GM12878 (cell line): ENCODE data around the gene RBM6. TPM values are rescaled to one million over a fixed set of nuclear protein-coding genes. Genes with fewer than 3 reads are reported as not detected.

Source experiments
- ATAC-seq: fragments of 200-7000 bp; cut with Tn5 transposase; 3 replicates; pipeline ENCODE4 v1.9.1; 2020; ENCODE audit warnings: mild to moderate bottlenecking, moderate library complexity
- BruUV-seq: library from RNA; stranded (reverse); fragments of 400-500 nt; replicated peaks from 2 replicates; lab custom pipeline; 2021; lab: Mats Ljungman, UMichigan
- CTCF ChIA-PET: fragments of 300-600 bp; sonication (Branson Sonifier 250); formaldehyde crosslinking; extraction: SDS; loops from one replicate; lab custom pipeline; 2021; ENCODE audit warnings: inconsistent platforms; lab: Yijun Ruan, JAX
- POLR2A ChIA-PET: fragments of 350-600 bp; formaldehyde crosslinking; extraction: SDS; loops from one replicate; lab custom pipeline; 2021; ENCODE audit warnings: inconsistent platforms; lab: Charles Lee
- RAD21 ChIA-PET: fragments of 300-600 bp; sonication (Branson Sonifier 250); formaldehyde crosslinking; loops from one replicate; lab custom pipeline; 2023; ENCODE audit warnings: antibody characterized with exemption; ENCODE audit not compliant: unreplicated experiment; lab: Charles Lee
- SMC1A ChIA-PET: fragments of 300-600 bp; sonication (Branson Sonifier 250); formaldehyde crosslinking; loops from one replicate; lab custom pipeline; 2023; ENCODE audit not compliant: unreplicated experiment, uncharacterized antibody; lab: Charles Lee
- DNase-seq: peaks from one replicate; pipeline ENCODE4 v3.0.0-alpha.2; 2011; ENCODE audit warnings: low read depth, low spot score
- FAIRE-seq: peaks from 3 replicates; lab custom pipeline; 2011; peaks lifted over from hg19 to GRCh38; lab: Jason Lieb, UNC
- H2AFZ ChIP-seq: 2 replicates; pipeline ENCODE4 v1.6.0; 2011; ENCODE audit warnings: low read depth, low read length, control low read depth; ENCODE audit not compliant: control insufficient read depth
- H3K27ac ChIP-seq: 2 replicates; pipeline ENCODE4 v1.5.1; 2011; ENCODE audit warnings: control low read depth; ENCODE audit not compliant: control insufficient read depth, insufficient read depth
- H3K27me3 ChIP-seq, 2 experiments: replicated peaks in 1 of 2; 2 replicates each; pipeline versions ENCODE4 v1.6.0 to v1.6.1; 2011; ENCODE audit warnings: low read length in 1 of 2; ENCODE audit not compliant: control insufficient read depth in 2 of 2, insufficient read depth in 2 of 2
- H3K36me3 ChIP-seq, 2 experiments: 2 replicates each; pipeline ENCODE4 v1.5.1; 2011; ENCODE audit warnings: low read length in 1 of 2; ENCODE audit not compliant: control insufficient read depth in 2 of 2, insufficient read depth in 2 of 2
- H3K4me1 ChIP-seq: 2 replicates; pipeline ENCODE4 v1.6.1; 2011; ENCODE audit warnings: mild to moderate bottlenecking, low read length, moderate library complexity, mixed read lengths; ENCODE audit not compliant: control insufficient read depth, insufficient read depth
- H3K4me2 ChIP-seq: 2 replicates; pipeline ENCODE4 v1.6.0; 2011; ENCODE audit warnings: control low read depth; ENCODE audit not compliant: control insufficient read depth, insufficient read depth
- H3K4me3 ChIP-seq: fragments of 200-600 bp; sonication (generic); 2 replicates; pipeline ENCODE4 v1.5.1; 2016
- H3K79me2 ChIP-seq: 2 replicates; pipeline ENCODE4 v1.6.0; 2011; ENCODE audit warnings: low read length; ENCODE audit not compliant: control insufficient read depth, insufficient read depth
- H3K9ac ChIP-seq: 2 replicates; pipeline ENCODE4 v1.8.0; 2011; ENCODE audit warnings: low read length, control low read depth, mixed read lengths; ENCODE audit not compliant: control insufficient read depth, insufficient read depth
- H3K9me3 ChIP-seq: replicated peaks from 3 replicates; pipeline ENCODE4 v1.5.1; 2011; ENCODE audit warnings: mild to moderate bottlenecking, low read length; ENCODE audit not compliant: control insufficient read depth, insufficient read depth
- H4K20me1 ChIP-seq: 2 replicates; pipeline ENCODE4 v1.6.0; 2011; ENCODE audit not compliant: control insufficient read depth, insufficient read depth
- CHD2 ChIP-seq: IDR thresholded peaks from 2 replicates; pipeline ENCODE4 v1.6.1; 2011; ENCODE audit warnings: low read depth, low read length, improper control_type of control experiment, borderline replicate concordance
- GABPA ChIP-seq: IDR thresholded peaks from 2 replicates; pipeline ENCODE4 v1.6.1; 2014; ENCODE audit warnings: antibody characterized with exemption, low read depth, mild to moderate bottlenecking, inconsistent platforms
- IKZF1 ChIP-seq: fragments of 450-650 bp; conservative IDR thresholded peaks from 2 replicates; pipeline ENCODE4 v1.6.1; 2017; ENCODE audit warnings: antibody characterized with exemption, mild to moderate bottlenecking
- KLF5 ChIP-seq: fragments of 450-650 bp; IDR thresholded peaks from 2 replicates; pipeline ENCODE4 v1.6.1; 2014; ENCODE audit warnings: mild to moderate bottlenecking; ENCODE audit not compliant: partially characterized antibody
- LARP7 ChIP-seq: fragments of 450-650 bp; IDR thresholded peaks from 2 replicates; pipeline ENCODE4 v1.6.1; 2017; ENCODE audit warnings: mild to moderate bottlenecking
- PKNOX1 ChIP-seq: fragments of 450-650 bp; IDR thresholded peaks from 2 replicates; pipeline ENCODE4 v1.6.1; 2016; ENCODE audit warnings: mild to moderate bottlenecking
- RAD51 ChIP-seq: fragments of 450-650 bp; IDR thresholded peaks from 2 replicates; pipeline ENCODE4 v1.6.1; 2016; ENCODE audit warnings: moderate library complexity, mild to moderate bottlenecking, inconsistent platforms
- RB1 ChIP-seq: fragments of 450-650 bp; formaldehyde crosslinking; IDR thresholded peaks from 2 replicates; pipeline ENCODE4 v1.6.1; 2017; ENCODE audit warnings: mild to moderate bottlenecking, borderline replicate concordance
- RELB ChIP-seq: fragments of 450-650 bp; IDR thresholded peaks from 2 replicates; pipeline ENCODE4 v1.6.1; 2017; ENCODE audit warnings: low read depth, mild to moderate bottlenecking, moderate library complexity
- RUNX3 ChIP-seq: IDR thresholded peaks from 2 replicates; pipeline ENCODE4 v1.6.1; 2012; ENCODE audit warnings: low read length, inconsistent platforms
- SRF ChIP-seq, 2 experiments: IDR thresholded peaks; 2 replicates each; pipeline ENCODE4 v1.6.1; 2011; ENCODE audit warnings: low read depth in 2 of 2, low read length in 2 of 2, mild to moderate bottlenecking in 1 of 2, moderate library complexity in 1 of 2
- TCF3 ChIP-seq: IDR thresholded peaks from 2 replicates; pipeline ENCODE4 v1.6.1; 2012; ENCODE audit warnings: low read depth, mild to moderate bottlenecking, low read length, borderline replicate concordance; ENCODE audit not compliant: insufficient read depth
- USF1 ChIP-seq: IDR thresholded peaks from 2 replicates; pipeline ENCODE4 v1.6.1; 2011; ENCODE audit warnings: borderline replicate concordance, low read depth, mild to moderate bottlenecking, moderate library complexity, mixed read lengths, low read length; ENCODE audit not compliant: insufficient read depth; ENCODE audit errors: extremely low read length
- WGBS: methylation state at CpG from one replicate; pipeline ENCODE4 v1.1.6; 2016; ENCODE audit warnings: low lambda C conversion rate; ENCODE audit not compliant: insufficient replicate concordance, insufficient coverage; ENCODE audit errors: missing lambda C conversion rate; 5-methylcytosine and 5-hydroxymethylcytosine counted together
- in situ Hi-C: fragments of 300-500 bp; cut with MboI; formaldehyde crosslinking; loops from 9 replicates; pipeline ENCODE4 v1.14.3; 2018; ENCODE audit warnings: mixed read lengths
- intact Hi-C: fragments of 100-400 bp; cut with micrococcal nuclease; formaldehyde crosslinking; loops from one replicate; pipeline ENCODE4 v1.14.2; 2022; ENCODE audit not compliant: unreplicated experiment
- polyA plus RNA-seq, 11 experiments: library from polyadenylated mRNA; depleted of rRNA in 4 of 11; unstranded in 6 of 11; stranded (reverse) in 5 of 11; fragments of >200 nt; fragmentation: Nextera tagmentation in 4 of 11; fragmentation: Illumina TruSeq in 1 of 11; extraction: Ambion mirVana in 4 of 11; extraction: Trizol in 1 of 11; gene quantifications; 1 replicate in 1 of 11; 2 replicates in 10 of 11; pipeline versions ENCODE4 v1.2.1 to v1.2.3, GENCODE V29; 2011 to 2016; ENCODE audit warnings: inconsistent platforms in 2 of 11, missing spikeins in 2 of 11, low read depth in 1 of 11
- total RNA-seq, 4 experiments: library from RNA; depleted of rRNA in 3 of 4; stranded (reverse); fragments of >200 nt in 3 of 4; fragmentation: Illumina TruSeq in 1 of 4; extraction: Trizol in 1 of 4; gene quantifications; 2 replicates each; pipeline versions ENCODE4 v1.2.1 to v1.2.3, GENCODE V29; 2013 to 2021
- TF ChIP-seq, protein P1 (sequence below): fragments of 450-650 bp; IDR thresholded peaks from 2 replicates; pipeline ENCODE4 v1.6.1; 2017; ENCODE audit warnings: mild to moderate bottlenecking, moderate library complexity

RBM6 gene
- total and polyA plus RNA-seq, 10 of the 15 experiments (the other 5 are each of a cell fraction or from before 2014, with no cell fraction given) = 45.3 to 103 (median 81.3) TPM

DNA sequence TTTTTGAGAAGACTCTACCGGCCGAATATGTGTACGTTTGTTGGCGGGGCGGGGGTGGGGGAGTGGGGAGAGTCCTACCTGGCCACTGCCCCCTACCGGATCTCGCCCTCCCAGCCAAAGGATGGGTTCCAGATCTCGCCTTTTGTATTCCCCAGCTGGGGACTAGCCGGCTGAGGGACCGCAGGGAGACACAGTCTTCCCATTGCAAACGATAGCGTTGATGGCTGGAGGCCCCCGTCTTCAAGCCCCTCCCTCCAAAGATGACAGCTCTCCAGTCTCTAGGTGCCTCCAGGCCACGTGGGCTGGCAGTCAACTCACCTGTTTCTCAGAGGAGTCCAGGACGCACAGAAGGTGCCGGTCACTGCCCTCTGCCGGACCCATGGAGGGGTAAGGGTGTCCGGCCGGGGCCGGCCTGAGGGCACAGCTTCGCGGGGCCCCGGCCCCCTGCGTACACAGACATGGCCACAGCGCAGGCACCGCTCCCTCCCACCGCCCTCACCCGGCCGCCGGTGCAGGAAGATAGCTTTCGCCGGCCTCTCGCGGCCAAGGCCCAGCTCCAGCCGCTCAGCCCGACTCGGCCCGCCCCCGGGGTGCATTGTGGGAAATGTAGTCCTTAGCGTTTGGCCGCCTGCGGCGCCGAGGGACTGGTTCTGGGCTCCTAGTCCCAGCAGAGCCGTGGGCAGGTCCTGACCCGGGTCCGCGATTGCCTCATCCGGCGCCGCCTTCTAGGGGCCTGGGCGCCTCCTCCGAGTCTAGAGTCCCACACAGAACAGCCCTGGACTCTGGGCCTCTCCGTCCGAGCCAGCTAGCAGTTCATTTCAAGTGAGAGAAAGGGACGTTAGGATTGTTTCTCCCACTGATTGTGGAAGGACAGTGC is 10.4 kb upstream of the RBM6 start, which contains the start of gene MON1A:
Gene MON1A (minus strand): TSS at position 521 of the 877 bp plus-strand sequence. CDS start 16,465 bp downstream, outside the sequence.
- WGBS = 2% methylated on average over 55 of the region's 56 CpGs
- Histone ChIP-seq H4K20me1 (no peaks in the 10 kb centered on the region), H3K27me3 (no peaks in the 10 kb centered on the region), H2AFZ (peak within 1 kb of the TSS; percentile 99), H3K9ac (peak within 1 kb of the TSS; percentile 73), H3K4me2 (peak within 1 kb of the TSS; percentile 94), H3K79me2 (no peaks in the 10 kb centered on the region), H3K27ac (peak within 1 kb of the TSS; percentile 75), H3K36me3 (no peaks in the 10 kb centered on the region), H3K4me3 (peak within 1 kb of the TSS; percentile 76), H3K9me3 (no peaks in the 10 kb centered on the region), H3K4me1 (no peaks in the 10 kb centered on the region; the same call in 1 of the 2 replicates)
- ChIA-PET CTCF (interaction anchor here (0.6 to 2.6 kb wide), 15 partner anchors 10 to 835 kb away, joined by 3 to 6 read pairs (median 3); partner anchors contain the start of genes RBM6 and USP4), RAD21 (interaction anchor here (0.7 to 2.1 kb wide), 11 partner anchors 11 to 160 kb away, joined by 3 to 11 read pairs (median 4); partner anchors contain the start of genes INKA1, RBM5 and UBA7), SMC1A (interaction anchor here (0.6 to 1.7 kb wide), 8 partner anchors 11 to 146 kb away, joined by 3 to 8 read pairs (median 3); partner anchors contain the start of gene INKA1), POLR2A (interaction anchor here (0.6 to 3.3 kb wide), 7 partner anchors 11 to 102 kb away, joined by 3 to 38 read pairs (median 4); partner anchors contain the start of gene RBM6)
- no peak for FAIRE-seq
- ATAC-seq = peak; percentile 97
- in situ Hi-C loops (no loop called here), intact Hi-C loops (no loop called here)
- TSS peak; percentile 67 for BruUV-seq
- DNase-seq = peak; percentile 40
- no peak for TF ChIP-seq RELB
- peak; percentile 32; the same call in 1 of the 2 replicates for TF ChIP-seq PKNOX1
- TF ChIP-seq RUNX3 = peak; percentile 50
- TF ChIP-seq USF1 = peak; percentile 79
- 0 out of 2 replicates have a peak, but pooled peaks have one; percentile 60 for TF ChIP-seq TCF3
- peak; percentile 69 for TF ChIP-seq KLF5
- no peak for TF ChIP-seq GABPA
- TF ChIP-seq SRF (IDR thresholded peaks at IDR 0.05; ENCODE audit: low read depth in 2 of 2, low read length in 2 of 2) = peak in 1 of 2 experiments; percentile 50; a peak in 1 of 4 replicates
- peak; percentile 73 for TF ChIP-seq RAD51
- TF ChIP-seq LARP7 = peak; percentile 87
- TF ChIP-seq IKZF1 = peak; percentile 87
- 0 out of 2 replicates have a peak, but pooled peaks have one; percentile 30 for TF ChIP-seq RB1
- TF ChIP-seq, protein P1, sequence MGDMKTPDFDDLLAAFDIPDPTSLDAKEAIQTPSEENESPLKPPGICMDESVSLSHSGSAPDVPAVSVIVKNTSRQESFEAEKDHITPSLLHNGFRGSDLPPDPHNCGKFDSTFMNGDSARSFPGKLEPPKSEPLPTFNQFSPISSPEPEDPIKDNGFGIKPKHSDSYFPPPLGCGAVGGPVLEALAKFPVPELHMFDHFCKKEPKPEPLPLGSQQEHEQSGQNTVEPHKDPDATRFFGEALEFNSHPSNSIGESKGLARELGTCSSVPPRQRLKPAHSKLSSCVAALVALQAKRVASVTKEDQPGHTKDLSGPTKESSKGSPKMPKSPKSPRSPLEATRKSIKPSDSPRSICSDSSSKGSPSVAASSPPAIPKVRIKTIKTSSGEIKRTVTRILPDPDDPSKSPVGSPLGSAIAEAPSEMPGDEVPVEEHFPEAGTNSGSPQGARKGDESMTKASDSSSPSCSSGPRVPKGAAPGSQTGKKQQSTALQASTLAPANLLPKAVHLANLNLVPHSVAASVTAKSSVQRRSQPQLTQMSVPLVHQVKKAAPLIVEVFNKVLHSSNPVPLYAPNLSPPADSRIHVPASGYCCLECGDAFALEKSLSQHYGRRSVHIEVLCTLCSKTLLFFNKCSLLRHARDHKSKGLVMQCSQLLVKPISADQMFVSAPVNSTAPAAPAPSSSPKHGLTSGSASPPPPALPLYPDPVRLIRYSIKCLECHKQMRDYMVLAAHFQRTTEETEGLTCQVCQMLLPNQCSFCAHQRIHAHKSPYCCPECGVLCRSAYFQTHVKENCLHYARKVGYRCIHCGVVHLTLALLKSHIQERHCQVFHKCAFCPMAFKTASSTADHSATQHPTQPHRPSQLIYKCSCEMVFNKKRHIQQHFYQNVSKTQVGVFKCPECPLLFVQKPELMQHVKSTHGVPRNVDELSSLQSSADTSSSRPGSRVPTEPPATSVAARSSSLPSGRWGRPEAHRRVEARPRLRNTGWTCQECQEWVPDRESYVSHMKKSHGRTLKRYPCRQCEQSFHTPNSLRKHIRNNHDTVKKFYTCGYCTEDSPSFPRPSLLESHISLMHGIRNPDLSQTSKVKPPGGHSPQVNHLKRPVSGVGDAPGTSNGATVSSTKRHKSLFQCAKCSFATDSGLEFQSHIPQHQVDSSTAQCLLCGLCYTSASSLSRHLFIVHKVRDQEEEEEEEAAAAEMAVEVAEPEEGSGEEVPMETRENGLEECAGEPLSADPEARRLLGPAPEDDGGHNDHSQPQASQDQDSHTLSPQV = no peak
- peak; percentile 60 for TF ChIP-seq CHD2
